NK-92 treated with Interleukin-12 subunit alpha and Interleukin-12 subunit beta, amount 100 ng/mL, for 24 hours (cell line): ENCODE results near the gene PRKCZ.
A peak's percentile ranks its signal among the peaks of the same experiment; 100 is the strongest.

Source experiments
- DNase-seq: peaks from one replicate; lab custom pipeline; 2025; lab: John Stamatoyannopoulos, UW

Gene PRKCZ

DNA sequence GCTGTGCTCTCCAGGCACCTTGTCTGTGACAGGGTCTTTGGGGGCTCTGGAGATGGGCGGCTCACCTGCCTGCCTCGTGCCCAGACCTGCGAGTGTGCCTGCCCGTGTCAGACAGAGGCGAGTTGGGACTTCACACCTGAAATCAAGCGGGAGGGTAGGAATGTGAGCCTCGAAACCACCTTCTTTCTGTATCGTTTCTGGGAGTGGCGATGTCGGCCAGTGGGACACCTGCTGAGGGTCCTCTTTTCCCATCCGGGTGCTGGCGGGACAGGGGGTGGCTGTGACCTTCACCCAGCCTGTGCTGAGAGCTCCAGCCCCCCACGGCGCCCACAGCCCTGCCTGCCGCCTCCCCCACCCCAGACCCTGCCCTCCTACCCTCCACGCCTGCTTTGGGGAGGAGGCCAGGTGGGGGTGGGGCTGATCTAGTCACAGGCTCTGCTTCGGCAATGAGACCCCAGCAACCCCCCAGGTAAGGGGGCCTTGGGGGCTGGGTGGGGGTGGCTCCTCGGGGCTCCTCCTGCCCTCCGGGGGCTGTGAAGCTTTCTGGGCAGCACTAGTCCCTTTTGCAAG is 160.0 kb downstream of the PRKCZ start:
- DNase-seq = no peak

DNA sequence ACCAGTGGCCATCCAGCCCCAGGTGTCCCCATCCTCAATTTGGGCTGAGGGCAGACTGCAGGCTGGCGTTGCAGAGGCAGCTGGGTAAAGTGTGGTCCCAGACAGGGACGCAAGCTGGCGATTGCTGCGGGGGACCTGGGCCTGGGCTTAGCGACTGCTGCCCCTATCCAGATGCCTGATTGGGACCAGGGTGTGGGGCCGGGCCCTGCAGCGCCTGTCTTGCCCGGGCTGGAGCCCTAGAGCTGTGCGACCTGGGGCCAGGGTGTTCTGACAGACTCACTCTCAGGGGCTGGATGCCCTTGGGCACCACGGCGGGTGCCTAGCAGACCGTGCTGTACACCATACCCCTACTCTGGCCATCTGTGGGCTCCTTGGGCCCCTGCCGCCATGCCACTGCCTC is 160.6 kb downstream of the PRKCZ start:
- no peak for DNase-seq

DNA sequence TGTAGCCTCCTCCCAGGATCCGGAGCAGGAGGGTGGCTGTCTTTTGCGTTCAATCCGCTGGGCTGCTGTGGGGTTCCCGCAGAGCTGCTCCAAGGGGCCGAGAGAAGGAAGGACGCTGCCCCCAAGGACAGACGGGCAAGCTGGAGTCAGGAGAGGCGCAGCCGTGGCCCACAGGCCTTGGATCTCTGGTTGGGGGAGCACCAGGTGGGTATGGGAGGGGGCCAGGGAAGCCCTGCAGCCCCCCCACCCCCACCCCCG is 162.0 kb downstream of the PRKCZ start:
- no peak for DNase-seq

DNA sequence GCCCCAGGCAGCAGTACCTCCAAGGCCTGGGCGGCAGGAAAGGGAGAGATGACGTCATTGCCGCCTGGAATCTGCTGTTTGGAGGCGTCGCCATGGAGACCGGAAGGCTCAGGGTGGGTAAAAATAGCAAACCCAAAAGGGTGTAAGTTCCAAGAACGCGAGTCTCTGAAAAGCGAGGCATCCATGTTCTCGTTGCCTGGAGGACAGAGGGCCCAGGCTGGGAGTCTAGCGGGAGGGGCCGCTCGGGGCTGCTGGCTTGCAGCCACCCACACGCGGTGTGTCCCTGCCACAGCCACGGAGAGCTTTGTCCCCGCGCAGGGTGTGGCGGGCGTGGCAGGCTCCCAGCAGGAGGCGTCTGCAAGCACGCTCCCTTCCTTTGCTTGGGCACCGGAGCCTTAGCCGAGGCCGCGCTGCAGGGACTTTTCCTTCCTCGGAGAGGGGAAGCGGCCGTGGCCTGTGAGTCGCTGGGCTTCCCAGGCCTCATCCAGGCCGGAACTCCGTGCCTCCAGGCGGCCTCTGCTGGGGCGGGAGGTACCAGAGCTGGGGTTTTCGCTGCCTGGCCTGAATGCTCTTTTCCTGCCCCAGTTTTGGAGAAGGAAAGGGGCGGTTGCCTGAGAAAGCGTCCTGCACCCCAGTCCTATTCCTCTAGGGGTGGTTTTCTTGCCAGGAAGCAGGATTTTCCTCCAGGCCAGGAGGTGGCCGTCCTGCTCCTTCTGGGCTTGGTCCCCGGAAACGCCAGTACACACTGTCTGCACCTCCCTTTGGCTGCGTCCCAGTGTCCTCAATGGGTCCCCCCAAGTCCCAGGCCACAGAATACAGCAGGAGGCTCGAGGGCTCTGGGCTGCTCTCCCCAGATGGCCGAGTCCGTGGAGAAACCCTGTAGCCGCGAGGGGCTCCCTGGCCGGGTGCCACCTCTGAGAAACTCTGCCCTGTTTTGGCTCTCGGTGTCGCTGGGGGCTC is 162.6 kb downstream of the PRKCZ start:
- no peak for DNase-seq

DNA sequence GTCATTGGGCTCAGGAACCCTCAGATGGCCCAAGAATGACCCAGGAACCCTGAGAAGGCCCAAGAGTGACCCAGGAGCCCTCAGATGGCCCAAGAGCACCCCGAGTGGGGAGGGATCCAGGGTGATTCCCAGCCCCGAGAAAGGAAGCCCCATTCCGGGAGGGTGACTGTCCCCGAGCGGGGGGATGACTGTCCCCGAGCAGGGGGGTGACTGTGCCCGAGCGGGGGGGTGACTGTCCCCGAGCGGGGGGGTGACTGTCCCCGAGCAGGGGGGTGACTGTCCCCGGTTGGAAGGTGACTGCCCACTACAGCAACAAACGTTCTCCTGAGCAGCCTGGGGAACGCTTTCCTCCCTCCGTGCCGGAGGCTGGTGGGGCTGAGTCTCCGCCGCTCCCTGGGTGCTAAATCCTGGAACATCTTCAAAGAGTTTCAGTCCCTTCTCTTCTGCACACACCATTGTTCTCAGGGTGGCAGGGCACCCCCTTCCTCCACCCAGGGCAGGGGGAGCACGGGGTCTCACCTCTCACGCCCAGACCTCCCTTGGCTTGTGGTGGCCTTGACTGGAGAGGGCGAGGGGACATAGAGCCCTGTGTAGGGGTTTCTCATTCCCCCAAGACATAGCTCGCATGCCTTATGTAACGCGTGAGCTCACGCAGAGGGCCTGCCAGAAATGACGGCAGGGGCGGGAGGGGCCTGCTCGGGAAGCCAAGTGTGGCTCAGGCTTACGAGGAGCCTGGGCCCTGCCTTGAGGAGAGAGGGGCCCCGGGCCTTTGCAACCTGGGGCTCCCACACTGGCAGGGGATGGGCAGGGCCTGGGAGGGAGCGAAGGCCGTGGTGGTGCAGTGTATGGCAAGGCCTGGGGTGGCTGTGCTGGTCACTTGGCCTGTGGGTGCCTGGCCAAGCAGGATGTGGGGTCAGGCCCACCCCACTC is 163.6 kb downstream of the PRKCZ start:
- DNase-seq = no peak

DNA sequence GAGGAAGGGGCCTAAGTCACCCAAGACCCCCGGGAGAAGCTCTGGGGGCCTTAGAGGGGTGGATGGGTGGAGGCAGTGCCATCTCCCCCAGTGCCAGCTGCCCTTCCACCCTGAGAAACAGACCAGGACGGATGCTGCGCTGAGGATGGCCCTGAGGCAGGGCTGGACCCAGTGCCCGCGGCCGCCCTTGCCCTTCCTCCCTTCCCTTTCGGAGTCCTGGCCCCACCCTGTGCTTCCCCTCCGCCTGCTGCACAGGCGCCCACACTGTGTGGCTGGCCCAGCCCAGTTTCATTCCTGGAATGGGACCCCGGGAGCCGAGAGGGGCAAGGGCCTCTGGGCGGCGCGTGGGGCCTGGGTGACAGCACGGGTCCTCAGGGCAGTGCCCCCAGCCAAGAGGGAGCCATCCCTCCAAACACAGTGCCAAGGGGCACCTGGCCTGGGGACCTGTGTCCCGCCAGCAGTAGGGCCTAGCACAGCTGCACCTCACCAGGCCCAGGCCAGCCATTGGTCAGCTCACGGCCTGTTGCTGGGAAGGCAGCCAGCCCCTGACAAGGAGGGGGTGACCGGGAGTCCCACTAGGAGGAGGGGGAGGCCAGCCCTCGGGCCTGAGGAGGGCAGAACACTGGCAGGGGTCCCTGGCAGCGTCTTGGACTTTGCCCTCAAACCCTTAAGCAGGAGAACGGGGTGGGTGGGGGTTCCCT is 164.5 kb downstream of the PRKCZ start:
- DNase-seq = no peak

DNA sequence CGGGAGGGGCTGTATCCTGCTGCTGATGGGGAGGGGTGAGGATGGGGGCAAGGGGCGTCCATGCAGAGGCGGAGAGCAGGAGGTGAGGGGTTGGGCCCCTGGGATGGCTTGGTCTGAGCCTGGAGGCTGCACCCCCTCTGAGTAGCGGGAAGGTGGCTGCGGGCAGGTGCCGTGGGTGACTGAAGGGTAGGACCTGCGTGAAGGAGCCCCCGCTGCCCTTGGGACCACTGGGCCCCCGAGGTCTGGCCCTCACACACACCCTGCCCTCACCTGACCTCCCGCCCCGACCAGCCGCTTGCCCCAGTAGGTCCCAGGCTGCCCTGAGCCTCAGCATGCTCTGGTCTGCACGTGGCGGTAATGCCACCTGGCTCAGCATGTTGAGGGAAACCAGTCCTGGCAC is 165.1 kb downstream of the PRKCZ start:
- DNase-seq = no peak

DNA sequence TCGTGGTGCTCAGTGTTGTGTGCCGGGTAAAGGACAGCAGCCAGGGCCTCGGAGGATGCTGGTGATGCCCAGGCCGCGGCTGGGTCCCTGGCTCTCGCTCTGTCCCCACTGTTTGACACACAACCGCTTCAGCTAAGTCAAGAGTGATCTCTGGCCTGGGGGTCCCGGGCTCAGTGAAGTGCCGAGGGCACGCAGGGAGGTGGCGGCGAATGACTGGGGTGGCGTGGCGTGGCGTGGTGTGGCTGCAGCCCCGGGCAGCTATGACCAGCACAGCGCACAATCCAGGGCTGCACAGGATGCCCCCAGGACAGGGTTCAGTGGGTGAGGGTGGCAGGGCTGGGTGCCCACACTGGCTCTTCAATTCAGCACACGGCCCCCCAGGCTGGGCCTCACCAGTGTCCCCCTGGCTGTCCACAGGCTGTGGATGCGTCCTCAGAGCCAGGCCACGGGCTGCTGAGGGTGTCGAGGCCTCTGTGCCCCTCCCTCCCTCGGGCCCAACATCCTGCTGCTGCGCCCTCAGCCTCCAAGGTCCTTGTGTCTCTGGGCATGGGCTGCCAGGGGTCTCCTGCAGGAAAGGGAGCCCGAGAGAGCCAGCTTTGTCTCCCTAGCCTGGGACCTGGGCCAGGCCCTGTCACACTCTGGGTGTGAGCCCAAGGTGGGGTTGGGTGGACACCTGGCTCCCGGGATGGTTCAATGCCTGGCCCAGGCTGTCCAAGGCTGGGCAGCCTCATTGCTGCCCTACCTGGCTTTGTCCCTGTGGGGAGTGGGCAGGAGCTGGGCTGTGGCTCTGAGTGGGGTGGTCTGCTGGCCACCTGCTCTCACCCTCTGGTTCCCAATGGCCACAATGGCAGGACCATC is 165.9 kb downstream of the PRKCZ start:
- DNase-seq = no peak

DNA sequence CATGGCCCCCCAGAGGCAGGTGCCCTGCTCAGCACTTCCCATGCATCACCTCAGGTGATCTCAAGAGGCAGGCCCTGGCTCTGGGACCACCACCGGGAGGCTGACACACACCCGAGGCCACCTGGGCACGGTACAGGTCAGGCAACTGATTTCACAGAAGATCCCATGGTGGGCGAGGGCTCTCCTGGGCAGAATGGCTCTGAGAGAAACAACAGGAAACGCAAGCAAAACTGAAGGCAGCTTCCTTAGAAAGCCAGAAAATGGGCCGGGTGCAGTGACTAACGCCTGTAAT is 166.5 kb downstream of the PRKCZ start:
- no peak for DNase-seq

DNA sequence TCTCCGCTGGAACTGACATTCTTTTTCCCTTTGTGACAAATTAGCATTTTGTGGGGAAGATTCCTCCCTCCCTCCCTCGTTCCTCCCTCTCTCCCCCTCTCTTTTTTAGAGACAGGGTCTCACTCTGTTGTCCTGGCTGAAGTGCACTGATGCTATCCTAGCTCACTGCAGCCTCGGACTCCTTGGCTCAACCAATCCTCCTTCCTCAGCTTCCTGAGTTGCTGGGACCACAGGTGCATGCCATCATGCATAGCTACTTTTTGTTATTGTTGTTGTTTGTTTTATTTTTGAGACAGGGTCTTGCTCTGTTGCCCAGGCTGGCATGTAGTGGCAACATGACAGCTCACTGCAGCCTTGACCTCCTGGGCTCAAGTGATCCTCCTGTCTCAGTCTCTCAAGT is 171.1 kb downstream of the PRKCZ start:
- no peak for DNase-seq

DNA sequence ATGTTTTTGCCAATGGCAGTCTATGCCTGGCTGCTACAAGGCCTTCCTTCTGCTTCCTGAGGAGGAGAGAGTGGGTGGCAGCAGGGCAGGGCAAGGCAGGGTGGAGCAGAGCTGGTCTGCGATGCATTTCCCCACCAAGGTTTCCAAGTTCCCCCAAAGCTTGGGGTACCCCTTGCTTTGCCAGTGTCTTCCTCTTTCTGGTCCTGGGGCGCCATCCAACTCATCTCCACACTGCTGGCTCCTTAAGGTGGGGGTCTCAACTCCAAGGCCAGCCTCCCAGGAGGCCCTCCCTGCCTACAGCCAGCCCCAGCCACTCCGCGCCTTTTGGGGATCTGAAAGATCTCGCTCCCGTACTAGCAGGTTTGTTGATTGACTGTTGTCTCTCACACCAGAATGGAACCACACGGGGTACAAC is 174.0 kb downstream of the PRKCZ start:
- no peak for DNase-seq

DNA sequence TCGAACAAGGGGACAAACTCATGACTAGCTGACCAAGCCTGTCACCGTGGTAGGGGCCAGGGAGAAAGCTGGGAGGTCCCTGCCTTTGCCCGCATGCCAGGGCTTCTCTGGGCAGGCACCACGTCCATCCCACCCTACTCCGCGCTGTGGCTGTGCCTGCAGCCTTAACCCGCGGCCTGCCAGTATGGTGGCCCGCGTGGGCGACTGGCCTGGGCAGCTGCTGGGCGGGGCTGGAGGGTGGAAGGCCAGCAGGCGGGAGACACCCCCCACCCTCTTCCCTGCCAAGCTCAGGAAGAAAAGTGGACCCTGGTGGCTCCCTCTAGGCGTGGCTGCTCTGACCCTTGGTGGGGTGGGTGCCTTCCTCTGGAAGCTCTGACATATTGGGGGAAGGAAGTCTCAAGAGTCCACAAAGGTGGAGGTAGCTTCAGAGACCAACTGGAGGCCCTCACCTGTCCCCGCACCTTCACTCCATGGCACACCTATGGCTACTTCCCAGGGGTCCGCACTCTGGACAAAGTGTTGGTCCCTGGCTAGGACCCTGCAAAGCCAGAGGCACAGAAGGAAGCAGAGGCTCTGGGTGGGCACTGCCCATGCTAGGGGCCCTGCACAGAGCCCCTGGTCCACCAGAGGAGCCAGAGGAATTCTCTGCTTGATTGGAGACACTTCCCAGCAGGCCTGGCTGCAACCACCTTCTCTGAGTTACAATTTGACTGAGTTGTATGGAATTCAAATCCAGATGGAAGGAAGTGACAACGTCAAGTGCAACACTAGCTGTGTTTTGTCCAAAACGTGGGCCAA is 174.6 kb downstream of the PRKCZ start:
- DNase-seq = no peak

DNA sequence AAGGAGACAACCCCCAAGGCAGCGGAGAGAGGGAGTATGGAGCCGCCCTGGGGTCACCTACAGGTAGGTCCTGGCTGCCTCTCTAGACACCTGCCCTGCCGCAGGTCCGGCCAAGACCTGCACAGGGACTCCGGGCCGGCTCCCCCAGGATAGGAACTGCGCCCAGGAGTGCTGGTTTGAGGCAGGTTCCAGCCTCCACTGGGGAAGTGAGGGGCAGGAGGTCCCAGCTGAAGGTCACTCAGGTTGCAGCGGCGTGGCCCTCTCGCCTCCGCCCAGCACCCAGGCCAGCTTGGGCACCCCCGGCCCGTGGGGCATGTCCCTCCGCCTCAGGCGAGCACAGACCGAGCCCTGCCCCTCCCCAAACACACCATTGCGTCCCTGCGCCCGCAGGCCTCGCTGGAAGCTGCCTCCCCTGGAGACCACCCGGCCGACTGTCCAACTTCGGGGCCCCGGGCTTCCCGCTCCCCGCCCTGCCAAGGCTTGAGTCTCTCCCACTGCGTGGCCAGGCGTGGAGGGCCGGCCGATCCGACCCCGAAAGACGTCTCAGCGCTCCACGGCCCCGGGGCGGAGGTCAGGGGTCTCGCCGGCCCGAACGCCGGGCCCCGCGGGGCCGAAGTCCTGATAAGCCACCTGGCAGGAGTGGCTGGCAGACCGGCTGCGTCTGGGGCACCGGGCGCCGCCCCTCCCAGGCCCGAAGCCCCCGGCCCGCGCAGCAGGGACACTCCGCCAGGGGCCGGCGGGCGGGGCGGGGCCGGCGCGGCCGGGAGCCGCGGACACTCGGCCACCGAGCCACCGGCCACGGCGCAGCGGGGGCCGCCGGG is 176.5 kb downstream of the PRKCZ start:
- no peak for DNase-seq

DNA sequence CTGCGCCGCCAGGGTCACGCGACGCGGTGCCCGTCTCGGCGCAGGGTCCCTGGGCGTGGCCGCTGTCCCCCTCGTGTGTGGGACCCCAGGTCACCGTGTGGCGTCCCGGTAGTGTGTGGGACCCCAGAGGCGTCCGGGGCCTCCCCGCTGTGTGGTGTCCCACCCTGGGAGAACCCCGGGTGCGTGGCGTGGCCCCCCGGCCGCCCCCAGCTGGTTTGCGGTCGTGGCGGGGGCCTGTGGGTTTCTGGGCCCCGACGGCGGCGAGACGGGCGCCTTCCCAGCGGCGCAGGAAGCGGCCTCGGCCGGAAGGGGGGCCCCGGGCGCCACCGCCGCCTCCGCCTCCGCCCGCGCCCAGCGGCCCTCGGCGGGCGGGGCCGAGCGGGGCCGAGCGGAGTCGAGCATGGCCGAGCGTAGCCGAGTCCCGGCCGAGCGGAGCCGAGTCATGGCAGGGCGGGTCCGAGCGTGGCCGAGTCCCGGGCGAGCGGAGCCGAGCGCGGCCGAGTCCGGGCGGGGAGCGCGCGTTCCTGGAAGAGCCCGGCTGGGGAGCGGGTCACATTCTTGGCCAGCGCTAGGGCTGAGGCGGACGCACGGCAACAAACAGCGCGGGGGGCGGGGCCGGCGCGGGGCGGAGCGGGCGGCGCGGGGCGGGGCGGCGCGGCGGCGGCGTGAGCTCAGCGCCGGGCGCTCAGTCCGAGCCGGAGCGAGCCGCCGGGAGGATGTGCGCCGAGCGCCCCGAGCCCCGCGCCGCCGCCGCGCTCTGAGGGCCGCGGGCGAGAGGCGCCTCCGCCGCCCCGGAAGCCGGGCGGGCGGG is 177.3 kb downstream of the PRKCZ start:
- peak; percentile 90 for DNase-seq

DNA sequence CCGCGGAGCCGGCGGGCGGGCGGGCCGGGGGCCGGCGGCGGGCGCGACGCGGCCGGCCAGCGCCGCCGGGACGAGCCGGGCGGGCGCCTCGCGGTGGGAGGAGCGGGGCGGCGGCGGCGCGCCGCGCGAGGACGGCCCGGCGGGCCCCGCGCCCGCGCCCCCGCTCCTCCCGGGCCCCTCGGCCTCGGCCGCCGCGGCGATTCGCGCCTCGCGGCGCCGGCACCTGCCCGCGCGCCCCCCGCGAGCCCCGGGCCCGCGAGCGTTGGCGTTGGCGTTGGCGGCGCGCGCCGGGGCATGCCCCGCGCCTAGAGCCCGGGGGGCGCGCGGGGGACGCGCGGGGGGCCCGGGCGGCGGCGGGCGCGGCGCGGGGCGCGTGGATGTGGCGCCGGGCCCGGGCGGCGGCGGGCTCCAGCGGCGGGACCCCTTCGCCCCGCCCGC is 178.0 kb downstream of the PRKCZ start, which contains the start of gene SKI:
TSS of gene SKI (plus strand) at position 163 of the 438 bp plus-strand sequence. CDS start 448 bp downstream, outside the sequence.
- DNase-seq = no peak

DNA sequence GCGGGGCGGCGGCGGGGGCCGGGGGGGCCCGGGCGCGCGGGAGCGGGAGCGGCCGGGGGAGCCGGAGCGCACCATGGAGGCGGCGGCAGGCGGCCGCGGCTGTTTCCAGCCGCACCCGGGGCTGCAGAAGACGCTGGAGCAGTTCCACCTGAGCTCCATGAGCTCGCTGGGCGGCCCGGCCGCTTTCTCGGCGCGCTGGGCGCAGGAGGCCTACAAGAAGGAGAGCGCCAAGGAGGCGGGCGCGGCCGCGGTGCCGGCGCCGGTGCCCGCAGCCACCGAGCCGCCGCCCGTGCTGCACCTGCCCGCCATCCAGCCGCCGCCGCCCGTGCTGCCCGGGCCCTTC is 178.5 kb downstream of the PRKCZ start:
- DNase-seq = no peak

DNA sequence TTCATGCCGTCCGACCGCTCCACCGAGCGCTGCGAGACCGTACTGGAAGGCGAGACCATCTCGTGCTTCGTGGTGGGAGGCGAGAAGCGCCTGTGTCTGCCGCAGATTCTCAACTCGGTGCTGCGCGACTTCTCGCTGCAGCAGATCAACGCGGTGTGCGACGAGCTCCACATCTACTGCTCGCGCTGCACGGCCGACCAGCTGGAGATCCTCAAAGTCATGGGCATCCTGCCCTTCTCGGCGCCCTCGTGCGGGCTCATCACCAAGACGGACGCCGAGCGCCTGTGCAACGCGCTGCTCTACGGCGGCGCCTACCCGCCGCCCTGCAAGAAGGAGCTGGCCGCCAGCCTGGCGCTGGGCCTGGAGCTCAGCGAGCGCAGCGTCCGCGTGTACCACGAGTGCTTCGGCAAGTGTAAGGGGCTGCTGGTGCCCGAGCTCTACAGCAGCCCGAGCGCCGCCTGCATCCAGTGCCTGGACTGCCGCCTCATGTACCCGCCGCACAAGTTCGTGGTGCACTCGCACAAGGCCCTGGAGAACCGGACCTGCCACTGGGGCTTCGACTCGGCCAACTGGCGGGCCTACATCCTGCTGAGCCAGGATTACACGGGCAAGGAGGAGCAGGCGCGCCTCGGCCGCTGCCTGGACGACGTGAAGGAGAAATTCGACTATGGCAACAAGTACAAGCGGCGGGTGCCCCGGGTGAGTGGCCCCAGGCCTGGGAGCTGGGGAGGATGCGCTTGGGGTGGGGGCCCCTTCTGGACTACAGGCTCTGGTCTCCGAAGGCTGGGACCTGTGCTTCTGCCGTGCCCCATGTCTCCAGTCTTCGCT is 179.0 kb downstream of the PRKCZ start:
- DNase-seq = no peak
